SH-SY5Y (cell line): ENCODE measurements around the gene CYSTM1.

ENCODE experiments used
- GATA2 ChIP-seq: IDR thresholded peaks from 2 replicates; pipeline ENCODE4 v1.6.1; 2011; ENCODE audit warnings: mild to moderate bottlenecking, low read depth, low read length
- GATA3 ChIP-seq: IDR thresholded peaks from 2 replicates; pipeline ENCODE4 v1.6.1; 2011; ENCODE audit warnings: low read depth, mild to moderate bottlenecking, low read length, moderate library complexity

CYSTM1 gene

DNA sequence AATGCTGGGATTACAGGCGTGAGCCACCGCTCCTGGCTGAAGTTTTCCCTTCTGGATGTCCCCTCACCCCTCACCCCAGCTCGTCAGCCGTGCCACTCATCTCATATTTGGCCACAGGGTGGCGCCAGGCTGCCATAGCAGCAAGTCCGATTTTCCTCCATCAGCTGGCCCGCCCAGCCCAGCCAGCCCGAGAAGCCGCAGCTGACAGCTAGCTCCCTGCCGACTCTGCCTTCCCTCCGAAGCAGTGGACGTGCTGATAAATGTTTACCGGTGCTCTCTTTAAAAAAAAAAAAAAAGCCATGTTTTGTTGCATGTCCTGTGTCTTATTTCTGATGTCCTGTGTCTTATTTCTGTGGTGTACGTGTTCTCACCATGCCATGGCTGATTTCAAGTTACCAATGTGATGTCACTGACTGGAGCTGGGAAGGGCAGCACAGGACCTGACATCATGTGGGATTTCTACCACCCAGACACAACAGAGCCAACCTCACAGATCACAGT lies 69.6 kb downstream of the CYSTM1 start:
- no peak for TF ChIP-seq GATA2
- no peak for TF ChIP-seq GATA3

GRCh38 chr5:140245341-140245740 lies 70.4 kb downstream of the CYSTM1 start:
- TF ChIP-seq GATA2 (no peak), GATA3 (no peak)

- no peak for TF ChIP-seq GATA3
- TF ChIP-seq GATA2, result no peak
Measured at GRCh38 chr5:140245926-140246325, 70.9 kb downstream of the CYSTM1 start.

GRCh38 chr5:140246378-140247122 lies 71.6 kb downstream of the CYSTM1 start:
- TF ChIP-seq GATA2 (no peak), GATA3 (no peak)

GRCh38 chr5:140248414-140248813 lies 73.4 kb downstream of the CYSTM1 start:
- TF ChIP-seq GATA3 (no peak), GATA2 (no peak)

DNA sequence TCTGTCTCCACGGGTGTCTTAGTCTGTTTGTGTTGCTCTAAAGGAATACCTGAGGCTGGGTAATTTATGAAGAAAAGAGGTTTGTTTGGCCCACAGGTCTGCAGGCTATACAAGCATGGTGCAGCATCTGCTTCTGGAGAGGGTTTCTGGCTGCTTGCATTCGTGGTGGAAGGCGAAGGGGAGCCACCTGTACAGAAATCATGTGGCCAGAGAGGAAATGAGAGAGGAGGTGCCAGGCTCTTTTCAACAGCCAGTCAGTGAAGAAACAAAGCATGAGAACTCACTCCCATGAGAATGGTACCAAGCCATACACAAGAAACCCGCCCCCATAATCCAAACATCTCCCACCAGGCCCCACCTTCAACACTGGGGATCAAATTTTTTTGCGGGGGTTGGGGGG lies 74.5 kb downstream of the CYSTM1 start:
- TF ChIP-seq GATA3 (no peak), GATA2 (no peak)

DNA sequence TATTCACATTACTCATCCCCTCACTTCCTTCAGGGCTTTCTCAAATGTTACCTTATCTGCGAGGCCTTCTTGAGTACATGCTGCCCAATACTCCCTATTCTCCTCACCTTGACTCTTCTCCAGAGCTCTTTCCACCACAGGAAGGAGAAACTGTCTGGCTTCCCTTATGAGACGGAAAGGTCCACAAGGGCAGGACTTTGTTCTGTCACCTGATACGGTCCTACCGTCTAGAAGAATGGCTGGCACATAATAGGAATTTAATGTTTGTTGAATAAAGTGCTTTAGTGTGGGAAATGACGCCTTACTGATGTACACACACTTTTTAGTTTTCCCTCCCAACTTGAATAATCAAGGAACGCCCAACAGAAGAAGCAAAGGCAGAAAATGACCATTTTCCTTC lies 75.4 kb downstream of the CYSTM1 start:
- TF ChIP-seq GATA3, result no peak
- TF ChIP-seq GATA2, result no peak

- no peak for TF ChIP-seq GATA3
- no peak for TF ChIP-seq GATA2
Measured at GRCh38 chr5:140251527-140251973, 76.6 kb downstream of the CYSTM1 start.

- TF ChIP-seq GATA2 (no peak), GATA3 (no peak)
Measured at GRCh38 chr5:140252470-140253126, 77.6 kb downstream of the CYSTM1 start.

GRCh38 chr5:140253985-140254384 lies 79.0 kb downstream of the CYSTM1 start:
- no peak for TF ChIP-seq GATA3
- no peak for TF ChIP-seq GATA2

DNA sequence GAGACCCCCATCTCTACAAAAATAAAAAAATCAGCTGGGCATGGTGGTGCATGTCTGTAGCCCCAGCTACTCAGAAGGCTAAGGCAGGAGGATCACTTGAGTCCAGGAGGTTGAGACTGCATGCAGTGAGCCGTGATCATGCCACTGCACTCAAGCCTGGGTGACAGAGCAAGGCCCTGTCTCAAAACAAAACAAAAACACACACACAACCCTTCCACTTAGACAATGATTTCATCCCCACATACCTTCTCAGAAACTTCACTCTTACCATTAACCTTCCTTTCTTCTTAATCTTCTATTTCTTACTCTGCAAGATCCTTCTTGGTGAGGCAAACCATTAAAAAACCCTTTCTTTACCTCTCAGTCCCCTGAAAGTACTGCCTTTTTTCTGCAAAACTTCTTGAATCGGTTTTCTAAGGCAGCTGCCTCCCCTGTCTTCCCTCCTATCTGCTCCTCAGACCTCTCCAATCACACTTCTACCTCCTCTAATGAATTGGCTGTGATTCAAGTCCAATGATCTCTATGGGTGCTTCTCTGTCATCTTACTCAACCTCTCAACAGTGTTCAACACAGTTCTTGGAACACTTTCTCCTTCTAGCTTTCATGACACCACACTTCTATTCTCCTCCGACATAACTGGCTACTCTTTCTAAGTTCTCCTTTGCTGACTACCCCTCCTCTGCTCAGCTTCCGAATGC lies 80.6 kb downstream of the CYSTM1 start:
- no peak for TF ChIP-seq GATA2
- no peak for TF ChIP-seq GATA3

- TF ChIP-seq GATA3 (no peak), GATA2 (no peak)
Measured at GRCh38 chr5:140256726-140257125, 81.7 kb downstream of the CYSTM1 start.

DNA sequence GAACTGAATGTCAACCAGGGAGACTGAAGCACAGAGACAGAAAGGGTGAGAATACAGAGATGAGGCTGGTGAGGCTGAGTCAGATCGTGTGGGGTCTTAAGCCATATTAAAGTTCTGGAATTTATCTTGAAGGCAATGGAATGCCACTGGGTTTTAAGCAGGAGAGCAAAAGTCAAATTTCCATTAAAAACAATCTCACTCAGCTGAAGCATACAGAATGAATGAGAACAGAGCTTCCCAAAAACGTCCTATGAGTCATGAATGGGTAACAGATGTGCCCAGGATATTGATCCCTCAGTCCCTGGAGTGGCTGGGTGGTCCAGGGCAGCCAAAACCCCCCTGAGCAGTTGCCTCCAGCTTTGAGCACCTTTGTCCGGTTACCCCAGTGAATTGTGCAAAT lies 83.0 kb downstream of the CYSTM1 start:
- TF ChIP-seq GATA3 (no peak), GATA2 (no peak)

- TF ChIP-seq GATA2 (no peak), GATA3 (no peak)
Measured at GRCh38 chr5:140258873-140259272, 83.9 kb downstream of the CYSTM1 start.
